ENCODE data around the gene PTPRD.

Gene PTPRD

DNA sequence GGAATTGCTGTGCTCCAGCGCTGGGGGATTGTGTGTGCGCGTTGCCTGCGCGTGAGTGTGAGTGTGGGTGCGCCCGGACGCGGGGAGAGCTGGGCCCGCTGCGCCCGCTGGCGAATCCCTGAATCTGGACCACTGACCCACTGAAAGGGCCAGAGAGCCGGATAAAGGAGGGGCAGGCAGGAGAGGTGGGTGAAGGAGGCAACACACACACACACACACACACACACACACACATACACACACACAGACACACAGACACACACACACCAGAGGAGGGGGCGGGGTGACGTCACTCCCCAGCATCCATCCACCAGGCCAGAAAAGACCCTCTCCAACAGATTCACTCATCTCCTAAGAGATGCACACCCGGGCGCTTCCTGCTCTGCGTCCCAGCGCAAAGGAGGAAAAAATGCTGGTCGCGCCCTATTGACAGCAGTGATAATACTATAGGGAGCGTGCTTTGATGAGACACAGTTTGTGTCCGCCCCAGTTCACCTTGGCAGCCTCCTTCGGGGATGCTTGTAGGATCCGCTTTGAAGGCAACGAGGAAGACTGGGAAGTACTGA, 1754.1 kb downstream of the PTPRD start:
- DNase-seq (ENCODE audit: extremely low spot score) = no peak
- TF ChIP-seq, protein P1, sequence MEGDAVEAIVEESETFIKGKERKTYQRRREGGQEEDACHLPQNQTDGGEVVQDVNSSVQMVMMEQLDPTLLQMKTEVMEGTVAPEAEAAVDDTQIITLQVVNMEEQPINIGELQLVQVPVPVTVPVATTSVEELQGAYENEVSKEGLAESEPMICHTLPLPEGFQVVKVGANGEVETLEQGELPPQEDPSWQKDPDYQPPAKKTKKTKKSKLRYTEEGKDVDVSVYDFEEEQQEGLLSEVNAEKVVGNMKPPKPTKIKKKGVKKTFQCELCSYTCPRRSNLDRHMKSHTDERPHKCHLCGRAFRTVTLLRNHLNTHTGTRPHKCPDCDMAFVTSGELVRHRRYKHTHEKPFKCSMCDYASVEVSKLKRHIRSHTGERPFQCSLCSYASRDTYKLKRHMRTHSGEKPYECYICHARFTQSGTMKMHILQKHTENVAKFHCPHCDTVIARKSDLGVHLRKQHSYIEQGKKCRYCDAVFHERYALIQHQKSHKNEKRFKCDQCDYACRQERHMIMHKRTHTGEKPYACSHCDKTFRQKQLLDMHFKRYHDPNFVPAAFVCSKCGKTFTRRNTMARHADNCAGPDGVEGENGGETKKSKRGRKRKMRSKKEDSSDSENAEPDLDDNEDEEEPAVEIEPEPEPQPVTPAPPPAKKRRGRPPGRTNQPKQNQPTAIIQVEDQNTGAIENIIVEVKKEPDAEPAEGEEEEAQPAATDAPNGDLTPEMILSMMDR (IDR thresholded peaks at IDR 0.05; ENCODE audit: control extremely low read depth, extremely low read depth, low read depth, missing control alignments) = no peak
- ChIA-PET POLR2A (no interaction called here), CTCF (no interaction called here)

DNA sequence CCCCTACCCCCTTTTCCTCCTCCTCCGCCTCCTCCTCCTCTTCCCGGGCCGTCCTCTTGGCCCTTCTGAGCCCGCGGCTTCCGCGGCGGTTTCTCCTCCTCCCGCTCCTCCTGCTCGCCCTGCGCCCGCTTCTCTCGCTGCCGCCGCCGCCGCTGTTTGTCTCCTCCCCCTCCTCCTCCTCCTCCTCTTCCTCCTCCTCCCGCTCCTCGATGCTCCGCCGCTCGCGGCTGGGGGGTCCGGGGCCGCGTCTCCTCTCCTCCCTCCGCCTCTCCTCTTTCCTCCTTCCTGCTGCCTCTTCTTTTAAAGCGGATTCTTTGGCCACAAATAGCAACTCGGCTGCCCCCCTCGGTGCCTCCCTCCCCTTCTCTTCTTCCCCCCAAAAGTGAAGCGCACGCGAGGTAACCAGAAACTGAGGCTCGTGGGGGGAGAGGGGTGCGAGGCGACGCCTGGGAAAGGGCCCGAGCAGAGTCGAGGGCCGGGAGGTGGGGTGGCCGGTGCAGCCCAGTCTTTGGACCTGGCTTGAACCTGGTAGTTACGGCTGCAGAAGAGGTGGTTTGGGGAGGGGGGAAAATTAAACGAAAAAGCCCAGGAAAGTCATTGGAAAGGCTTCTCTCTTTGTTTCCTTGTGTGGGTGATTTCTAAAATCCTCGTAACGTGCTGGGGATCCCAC, 1754.7 kb downstream of the PTPRD start:
- POLR2A ChIA-PET = no interaction called here
- CTCF ChIA-PET = no interaction called here
- TF ChIP-seq, protein P1 (IDR thresholded peaks at IDR 0.05; ENCODE audit: control extremely low read depth, extremely low read depth, low read depth, missing control alignments) = no peak
- DNase-seq (ENCODE audit: extremely low spot score) = peak; percentile 10

DNA sequence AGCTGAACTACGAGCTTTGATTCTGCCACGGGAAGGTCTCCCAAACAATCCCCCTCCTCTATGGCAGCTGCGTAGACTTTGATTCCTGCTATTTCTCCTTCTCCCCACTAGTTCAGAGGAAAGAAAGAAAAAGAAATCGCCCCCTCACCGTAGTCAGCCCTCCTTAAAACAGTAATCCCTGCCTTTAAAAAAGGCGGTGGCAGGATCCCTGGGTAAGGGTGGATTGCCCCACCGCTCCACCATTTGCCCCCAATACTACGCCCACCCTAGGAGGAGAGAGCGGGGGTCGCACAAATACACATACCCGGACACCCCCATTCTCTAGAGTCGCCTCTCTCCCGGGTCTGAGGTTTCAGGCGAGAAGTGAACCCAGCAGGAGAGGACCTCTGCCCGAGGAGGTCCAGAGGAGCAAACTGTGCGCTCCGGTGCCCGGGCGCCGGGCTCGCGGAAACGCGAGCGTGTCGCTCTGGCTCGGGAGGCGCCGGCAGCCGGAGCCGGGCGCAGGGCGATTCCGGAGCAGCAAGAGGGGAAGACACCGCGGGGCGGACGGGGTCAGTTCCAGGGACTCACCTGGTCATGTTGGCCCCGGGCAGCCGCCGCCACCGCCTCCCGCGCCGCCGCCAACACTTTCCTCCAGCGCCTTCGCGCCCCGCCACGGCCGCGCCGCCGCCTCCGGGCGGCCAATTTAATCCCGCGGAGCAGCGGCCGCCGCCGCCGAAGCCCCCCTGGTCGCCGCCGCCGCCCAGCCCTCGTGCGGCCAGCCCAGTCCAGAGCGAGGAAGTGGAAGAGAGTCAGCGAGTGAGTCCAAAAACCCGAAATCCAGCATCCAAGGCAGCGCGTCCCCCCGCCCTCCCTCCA, 1755.5 kb downstream of the PTPRD start:
- CTCF ChIA-PET = no interaction called here
- peak; percentile 9 for DNase-seq (ENCODE audit: extremely low spot score)
- TF ChIP-seq, protein P1 (IDR thresholded peaks at IDR 0.05; ENCODE audit: control extremely low read depth, extremely low read depth, low read depth, missing control alignments) = no peak
- POLR2A ChIA-PET = no interaction called here

DNA sequence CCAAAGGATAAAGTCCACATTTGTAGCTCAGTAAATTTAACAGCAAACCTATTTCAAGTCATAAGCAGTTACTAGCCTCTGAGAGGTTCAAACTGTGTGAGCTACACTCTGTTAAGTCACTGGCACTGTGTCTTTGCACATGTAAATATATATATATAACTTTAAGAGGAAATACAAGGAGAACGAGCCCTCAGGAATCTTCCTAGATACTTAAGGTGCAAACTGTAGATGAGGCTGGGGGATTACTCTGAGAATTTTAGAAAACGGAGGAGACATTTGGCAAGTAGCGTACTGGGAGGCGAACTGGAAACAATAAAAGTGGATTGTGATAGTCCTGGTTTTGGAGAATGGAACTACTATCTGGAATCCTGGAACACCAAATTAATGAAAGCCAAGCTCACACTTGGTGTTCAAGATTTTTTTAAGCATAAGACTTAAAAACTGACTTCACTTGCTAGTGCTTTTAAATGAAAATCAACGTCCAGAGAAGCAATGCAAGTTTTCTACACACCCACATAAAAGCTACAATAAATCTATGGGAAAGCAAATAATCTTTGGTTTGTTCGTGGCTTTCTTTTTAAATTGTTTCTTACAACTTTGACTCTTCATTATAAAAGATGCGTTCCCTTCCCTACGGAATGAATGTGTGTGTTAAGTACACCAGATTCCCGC, 1756.3 kb downstream of the PTPRD start:
- CTCF ChIA-PET = no interaction called here
- POLR2A ChIA-PET = no interaction called here
- no peak for DNase-seq (ENCODE audit: extremely low spot score)
- TF ChIP-seq, protein P1 (IDR thresholded peaks at IDR 0.05; ENCODE audit: control extremely low read depth, extremely low read depth, low read depth, missing control alignments) = no peak

DNA sequence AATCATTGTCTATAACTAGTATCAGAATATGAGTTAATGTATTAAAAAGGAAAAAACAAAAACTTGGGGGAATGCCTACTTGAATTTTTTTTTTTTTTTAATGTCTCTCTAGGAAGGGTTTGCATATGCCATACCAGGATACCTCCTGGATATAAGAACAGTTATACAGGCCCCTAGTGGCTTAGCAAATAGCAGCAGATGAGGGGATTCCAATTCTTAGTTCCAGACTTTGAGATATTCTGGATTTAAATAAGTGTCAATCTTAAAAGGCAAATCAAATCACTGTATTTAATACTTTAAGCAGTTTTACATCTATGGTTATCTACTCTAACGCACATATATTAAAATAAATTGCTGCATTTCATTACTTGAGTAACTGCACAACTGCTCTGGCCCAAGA, 1757.8 kb downstream of the PTPRD start:
- POLR2A ChIA-PET = no interaction called here
- DNase-seq (ENCODE audit: extremely low spot score) = no peak
- CTCF ChIA-PET = no interaction called here
- TF ChIP-seq, protein P1 (IDR thresholded peaks at IDR 0.05; ENCODE audit: control extremely low read depth, extremely low read depth, low read depth, missing control alignments) = no peak

DNA sequence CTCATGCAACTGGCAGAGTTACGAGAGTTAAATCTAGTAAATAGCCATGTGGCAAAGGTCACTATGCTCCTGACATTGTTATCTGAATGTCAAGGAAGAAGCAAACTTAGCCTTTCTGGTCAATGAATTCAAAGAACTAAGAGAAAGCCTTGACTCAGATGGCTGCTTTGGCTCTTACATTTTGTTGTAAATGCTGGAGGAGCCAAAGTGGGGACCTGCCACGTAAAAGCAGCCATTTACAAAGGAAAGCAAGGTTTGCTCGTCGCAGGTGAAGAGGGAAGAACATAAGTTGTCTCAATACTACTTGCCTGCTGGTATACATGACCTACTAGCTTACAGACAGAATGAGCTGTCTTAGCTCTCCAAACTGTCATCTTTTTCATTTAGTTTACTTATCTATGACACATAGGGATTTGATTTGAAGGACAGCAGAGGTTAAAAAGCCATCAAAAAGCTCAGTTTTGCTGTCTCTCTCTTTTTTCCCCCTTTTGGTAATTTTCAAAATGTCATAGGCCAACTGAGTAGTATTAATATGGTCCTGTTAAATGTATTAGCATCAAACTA, 1760.4 kb downstream of the PTPRD start:
- POLR2A ChIA-PET = no interaction called here
- CTCF ChIA-PET = no interaction called here
- no peak for DNase-seq (ENCODE audit: extremely low spot score)
- TF ChIP-seq, protein P1 (IDR thresholded peaks at IDR 0.05; ENCODE audit: control extremely low read depth, extremely low read depth, low read depth, missing control alignments) = no peak
